HG03108 (cell line): ENCODE measurements around the gene CFAP46.
"Not testable (repeated sequence)": the region's sequence is repeated elsewhere in the genome, so short reads cannot be mapped to it uniquely, and the experiment has no call there.

Source experiments
- ATAC-seq: cut with Tn5 transposase; IDR thresholded peaks from one replicate; pipeline ENCODE4 v1.9.1; 2021; ENCODE audit warnings: moderate library complexity; ENCODE audit not compliant: unreplicated experiment

CFAP46 gene

DNA sequence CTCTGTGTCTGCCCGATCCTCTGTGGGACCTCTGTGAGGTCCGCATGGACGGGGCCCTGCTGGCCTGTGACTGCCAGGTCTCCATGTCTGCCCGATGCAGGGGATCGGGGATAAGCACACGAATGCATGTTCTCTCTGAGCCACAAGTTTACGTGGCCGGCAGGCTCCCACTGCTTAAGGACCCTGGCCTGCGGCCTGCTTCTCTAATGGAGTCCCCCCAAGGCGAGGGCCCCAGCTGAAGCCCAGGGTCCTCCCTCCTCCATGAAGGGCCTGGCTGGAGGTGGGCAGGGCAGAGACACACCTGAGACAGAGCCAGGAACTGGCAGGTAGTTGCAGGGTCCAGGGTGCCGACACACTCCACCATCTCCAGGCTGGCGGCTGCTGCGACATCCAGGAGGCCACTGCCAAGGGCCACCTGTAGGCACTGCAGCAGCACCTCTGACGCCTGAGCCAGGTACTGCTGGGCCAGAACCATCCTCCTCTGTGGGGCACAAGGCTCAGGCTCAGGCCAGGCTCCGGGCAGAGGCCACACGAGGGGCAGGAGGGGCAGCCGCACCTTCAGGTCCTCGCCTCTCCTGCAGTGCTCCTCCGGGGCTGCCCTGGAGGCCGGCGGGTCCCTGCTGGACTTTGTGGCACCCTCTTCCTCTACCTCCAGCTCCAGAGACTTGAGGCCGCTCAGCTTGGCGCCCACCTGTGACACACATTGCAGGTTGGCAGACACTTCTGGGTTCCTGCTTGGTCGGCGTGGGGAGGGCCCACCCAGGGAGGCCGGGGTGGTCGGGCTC is 95.5 kb downstream of the CFAP46 start:
- ATAC-seq: no peak

DNA sequence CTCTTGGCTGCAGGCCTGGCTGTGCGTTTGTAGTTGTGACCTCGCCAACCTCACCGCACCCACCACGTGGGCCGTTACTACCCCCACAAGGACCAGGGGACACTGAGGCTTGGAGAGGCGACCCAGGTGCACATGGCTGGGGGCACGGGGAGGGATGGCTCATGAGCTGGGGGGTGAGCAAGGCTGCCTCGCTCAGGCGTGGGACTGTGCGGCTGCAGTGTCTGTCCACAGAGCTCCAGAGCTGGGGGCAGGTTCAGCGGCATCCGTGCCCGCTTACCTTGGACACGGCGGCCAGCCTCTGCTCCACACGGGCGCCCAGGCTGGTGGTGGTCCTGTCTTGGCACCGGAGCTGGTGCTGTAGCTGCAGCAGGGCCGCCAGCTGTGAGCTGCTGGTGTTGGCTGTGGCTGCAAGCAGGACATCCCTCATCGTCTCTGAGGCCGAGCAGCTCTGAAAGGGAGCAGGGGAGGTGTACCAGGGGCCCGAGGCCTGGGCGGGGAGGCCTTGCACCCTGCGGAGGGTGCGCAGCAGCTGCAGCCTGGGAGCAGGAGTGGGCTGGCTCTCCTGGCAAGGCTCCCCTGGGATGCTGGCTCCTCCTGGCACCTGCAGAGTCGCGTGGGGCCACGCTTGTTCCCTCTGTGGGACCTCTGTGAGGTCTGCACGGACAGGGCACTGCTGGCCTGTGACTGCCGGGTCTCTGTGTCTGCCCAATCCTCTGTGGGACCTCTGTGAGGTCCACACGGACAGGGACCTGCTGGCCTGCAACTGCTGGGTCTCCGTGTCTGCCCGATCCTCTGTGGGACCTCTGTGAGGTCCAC is 96.4 kb downstream of the CFAP46 start:
- no peak for ATAC-seq

DNA sequence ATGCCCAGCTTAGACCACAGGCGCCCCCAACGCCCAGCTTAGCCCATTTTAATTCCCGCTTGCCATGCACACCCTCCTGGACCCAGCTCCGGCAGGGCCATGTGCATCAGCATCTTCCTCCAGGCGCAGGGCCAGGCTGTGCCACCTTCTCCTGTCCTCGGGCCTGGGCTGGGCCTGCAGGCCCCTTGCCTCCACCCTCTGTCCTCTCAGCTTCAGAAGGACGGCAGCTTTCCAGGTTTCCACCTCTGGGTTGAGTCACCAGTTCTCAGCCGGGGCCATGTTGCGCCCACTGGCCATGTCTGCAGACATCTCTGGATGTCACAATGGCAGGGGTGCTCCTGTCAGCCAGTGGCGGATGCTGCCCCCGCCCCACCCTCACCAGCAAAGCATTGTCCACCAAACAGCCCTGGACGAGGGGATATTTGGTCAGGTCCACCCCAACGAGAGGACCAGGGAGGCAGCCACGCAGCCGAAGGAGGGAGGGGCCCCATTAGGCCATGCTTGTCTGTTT is 97.3 kb downstream of the CFAP46 start:
- ATAC-seq: no peak

DNA sequence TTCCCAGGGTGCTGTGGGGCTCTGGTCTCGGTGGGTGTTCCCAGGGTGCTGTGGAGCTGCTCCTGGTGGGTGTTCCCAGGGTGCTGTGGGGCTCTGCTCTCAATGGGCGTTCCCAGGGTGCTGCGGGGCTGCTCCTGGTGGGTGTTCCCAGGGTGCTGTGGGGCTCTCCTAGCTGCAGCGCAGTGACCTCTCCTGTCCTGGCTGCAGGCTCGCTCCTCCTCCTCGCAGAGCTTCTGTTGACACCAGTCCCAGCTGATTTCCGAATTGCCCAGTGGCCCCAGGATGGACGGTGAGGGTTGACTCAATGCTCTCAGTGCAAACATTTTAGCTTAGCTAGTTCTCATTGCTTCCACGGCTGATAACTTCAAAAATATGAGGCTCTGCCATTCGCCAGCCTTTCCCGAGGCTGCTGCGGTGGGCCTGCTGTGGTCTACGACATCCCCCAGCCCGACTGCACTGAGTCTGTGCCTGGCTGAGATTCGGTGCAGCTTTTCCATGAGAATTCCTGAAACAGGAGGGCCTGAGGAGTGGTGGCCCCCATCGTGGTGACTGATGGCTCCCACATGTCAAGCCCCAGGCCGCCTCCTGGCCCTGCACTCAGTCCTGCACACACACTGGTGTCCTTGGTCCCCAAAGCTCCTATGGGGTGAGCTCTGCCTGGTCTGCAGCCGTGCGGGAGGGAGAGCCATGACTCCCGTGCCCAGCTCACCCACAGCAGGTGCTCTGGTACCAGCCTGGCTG is 98.1 kb downstream of the CFAP46 start:
- ATAC-seq: no peak

DNA sequence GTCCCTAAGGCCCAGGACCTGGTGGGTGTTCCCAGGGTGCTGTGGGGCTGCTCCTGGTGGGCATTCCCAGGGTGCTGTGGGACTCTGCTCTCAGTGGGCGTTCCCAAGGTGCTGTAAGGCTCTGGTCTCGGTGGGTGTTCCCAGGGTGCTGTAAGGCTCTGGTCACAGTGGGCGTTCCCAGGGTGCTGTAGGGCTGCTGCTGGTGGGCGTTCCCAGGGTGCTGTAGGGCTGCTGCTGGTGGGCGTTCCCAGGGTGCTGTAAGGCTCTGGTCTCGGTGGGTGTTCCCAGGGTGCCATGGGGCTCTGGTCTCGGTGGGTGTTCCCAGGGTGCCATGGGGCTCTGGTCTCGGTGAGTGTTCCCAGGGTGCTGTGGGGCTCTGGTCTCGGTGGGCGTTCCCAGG is 99.1 kb downstream of the CFAP46 start:
- ATAC-seq: not testable (repeated sequence)

DNA sequence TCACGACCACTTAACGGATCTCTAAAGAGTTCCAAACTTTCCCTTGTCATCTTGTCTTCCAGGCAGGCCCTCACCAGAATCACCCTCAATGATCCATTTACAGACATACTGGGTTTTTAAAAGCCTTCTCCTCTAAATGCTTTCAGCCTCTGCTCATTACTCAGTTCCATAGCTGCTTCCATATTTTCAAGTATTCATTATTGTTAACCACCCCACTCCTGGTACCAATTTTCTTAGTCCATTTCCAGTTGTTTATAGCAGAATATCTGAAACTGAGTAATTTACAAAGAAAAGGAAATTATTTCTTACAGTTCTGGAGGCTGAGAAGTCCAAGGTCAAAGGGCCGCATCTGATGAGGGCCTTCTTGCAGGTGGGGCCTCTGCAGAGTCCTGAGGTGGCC is 100.0 kb downstream of the CFAP46 start:
- no peak for ATAC-seq

DNA sequence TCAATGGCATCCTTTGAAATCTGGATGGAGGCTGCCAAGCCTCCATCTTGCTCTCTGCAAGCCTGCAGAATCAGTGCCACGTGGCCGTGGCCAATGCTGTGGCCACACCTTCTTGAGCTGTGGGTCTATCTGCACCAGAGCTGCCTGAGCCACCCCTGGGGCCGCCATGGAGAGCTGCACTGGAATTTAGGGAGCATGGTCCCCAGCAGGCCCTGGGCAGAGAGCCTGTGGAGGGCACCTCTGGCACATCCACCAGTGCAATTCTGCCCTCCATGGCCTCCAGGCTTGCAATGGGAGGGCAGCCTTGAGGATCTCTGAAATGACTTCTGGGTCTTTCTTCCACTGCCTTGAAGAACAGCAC is 100.8 kb downstream of the CFAP46 start:
- no peak for ATAC-seq

DNA sequence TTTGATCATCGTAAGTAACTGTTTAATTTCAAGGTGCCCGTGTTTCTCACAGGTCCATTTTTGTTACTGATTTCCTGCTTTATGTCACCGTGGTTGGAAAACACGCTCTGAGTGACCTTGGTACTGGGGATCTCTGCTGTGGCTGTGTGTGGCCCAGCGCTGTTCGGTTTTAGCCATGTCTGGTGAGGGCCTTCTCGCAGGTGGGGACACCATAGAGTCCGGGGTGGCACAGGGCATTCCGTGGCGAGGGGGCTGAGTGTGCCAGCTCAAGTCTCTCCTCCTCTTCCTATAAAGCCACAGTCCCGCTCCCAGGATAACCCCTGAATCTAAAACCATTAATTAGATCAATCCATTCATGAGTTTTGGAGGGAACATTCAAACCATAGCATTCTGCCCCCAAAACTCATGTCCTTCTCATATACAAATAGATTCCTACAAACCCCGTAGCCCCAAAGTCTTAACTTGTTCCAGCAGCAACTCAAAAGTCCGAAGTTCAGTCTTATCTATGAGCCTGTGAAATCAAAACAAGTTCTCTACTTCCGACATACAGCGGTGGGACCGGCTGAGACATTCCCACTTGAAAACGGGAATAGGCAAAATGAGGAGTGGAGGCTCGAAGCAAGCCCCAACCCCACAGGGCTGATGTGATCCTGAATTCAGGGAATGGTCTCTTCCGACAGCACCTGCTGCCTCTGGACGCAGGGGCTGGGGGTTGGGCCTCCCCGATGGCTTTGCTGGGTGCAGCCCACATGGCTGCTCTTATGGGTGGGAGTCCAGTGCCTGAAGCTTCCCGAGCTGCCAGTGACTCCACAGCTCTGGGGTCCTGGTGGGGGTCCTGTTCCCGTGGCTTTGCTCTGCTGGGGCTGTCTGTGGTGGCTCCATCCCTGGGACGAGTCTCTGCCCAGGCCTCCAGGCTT is 101.4 kb downstream of the CFAP46 start:
- ATAC-seq: no peak

DNA sequence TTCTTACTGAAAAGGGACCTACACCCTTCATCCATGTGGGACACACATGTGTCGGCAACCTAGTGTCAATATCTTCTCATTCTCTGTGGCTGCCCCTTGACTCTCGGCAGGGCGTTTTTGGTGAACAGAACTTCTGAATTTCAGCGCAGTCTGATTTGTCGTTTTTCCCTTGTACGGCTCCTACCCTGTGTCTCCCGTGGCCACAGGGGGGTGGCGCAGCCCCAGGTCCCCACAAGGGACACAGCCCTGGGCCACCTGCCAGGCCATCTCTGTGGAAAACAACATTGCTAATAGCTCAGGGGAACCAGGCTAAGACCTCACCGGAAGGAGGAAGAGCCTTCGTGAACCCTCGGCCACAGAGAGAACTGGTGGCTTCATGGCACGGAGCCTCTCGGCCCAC is 103.3 kb downstream of the CFAP46 start:
- no peak for ATAC-seq

DNA sequence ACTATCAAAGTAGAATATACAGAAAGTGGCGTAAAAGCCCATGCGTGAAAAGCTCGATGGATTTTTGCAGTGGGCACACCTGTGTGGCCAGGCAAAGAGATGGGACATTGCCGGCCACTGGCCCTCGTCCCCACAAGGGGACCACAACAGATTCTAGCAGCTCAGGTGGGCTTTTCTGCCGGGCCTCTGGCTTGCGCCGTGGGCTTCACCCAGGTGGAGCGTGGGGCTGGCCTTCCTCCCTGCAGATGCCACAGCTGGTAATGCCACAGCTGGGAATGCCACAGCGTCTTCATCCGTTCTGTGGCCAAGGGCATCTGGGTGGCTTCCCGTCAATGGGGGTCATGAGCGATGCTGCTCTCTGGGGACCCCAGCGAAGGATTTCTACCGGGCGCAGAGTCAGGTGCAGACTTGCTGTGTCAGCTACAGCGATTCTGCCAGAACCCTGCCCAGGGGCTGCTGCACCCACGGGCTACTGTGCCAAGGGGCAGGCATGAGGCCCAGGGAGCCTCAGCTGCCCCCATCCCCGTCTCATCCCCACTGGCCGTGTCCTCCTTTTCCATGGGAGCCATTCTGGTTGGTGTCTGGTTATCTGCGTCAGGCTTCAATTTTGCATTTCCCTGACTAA is 103.9 kb downstream of the CFAP46 start:
- no peak for ATAC-seq

DNA sequence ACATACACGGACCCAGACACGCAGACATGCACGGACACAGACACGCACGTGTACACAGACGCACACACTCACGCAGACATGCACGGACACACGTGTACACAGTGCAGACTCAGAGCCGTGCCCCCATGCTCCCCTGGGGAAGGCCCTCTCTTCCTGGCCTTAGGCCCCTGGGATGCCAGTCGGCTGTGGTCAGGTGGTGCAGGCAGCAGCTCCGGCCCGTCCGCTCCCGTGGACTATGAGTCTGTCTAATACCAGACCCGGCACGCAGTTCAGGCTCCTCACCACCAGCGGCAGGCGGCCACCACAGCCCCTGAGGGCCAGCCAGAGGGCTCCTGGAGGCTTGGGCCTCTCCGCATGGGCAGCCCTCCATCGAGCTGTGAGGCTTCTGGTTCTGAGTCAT is 104.5 kb downstream of the CFAP46 start:
- no peak for ATAC-seq

DNA sequence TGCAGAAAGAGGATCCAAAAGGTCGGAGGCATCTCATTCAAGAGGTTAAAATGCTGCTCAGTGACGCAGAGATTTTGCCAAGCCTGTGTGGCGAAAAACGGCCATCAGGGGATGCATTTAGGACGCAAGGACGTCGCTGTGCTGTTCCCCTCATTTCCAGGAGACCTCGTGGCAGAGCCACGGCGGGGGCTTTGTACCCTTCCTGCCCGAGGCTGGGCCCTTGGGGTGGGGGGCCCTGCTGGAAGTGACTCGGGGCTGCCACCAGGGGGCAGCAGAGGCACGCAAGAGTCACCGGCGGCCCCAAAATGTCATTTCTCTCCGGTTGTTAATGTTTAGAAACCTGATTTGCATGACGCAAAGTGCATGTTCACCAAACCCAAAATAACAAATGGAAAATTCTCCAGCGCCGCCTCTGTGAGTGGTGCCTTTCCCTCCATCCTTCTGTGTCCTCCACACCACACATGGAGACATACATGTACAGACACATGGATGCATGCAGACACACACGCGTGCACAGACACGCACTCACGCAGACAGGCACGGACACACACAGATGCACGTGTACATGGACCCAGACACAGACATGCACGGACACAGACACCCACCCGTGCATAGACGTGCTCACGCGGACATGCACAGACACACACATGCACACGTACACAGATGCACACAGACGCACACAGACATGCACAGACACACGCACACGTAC is 105.4 kb downstream of the CFAP46 start:
- no peak for ATAC-seq

DNA sequence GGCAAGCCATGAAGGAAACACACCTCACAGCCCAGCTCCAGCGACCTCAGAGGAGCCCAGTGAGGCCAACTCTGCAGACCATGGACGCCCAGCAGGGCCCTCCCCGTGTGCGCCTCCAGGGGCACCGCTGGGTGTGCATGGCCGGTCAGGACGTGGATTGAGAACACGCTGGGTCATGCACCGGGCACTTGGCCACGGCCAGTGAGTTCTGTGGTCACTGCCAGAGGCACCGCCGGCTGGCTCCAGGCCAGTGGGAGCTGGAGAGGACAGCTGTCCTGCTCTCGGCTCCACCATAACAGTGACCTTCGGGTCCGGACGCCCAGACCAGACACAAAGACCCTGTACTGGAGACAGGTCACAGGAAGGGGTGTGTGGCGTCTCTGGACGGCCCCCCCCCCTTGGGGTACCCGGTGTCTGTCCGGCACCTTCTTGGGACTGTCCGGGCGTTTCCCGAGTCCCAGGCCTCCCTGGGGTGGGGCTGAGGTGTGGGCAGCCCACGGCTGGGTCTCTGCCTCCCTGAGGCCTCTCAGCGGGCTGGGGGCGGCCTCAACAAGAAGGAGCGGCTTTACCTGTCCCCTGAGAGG is 106.0 kb downstream of the CFAP46 start:
- no peak for ATAC-seq

DNA sequence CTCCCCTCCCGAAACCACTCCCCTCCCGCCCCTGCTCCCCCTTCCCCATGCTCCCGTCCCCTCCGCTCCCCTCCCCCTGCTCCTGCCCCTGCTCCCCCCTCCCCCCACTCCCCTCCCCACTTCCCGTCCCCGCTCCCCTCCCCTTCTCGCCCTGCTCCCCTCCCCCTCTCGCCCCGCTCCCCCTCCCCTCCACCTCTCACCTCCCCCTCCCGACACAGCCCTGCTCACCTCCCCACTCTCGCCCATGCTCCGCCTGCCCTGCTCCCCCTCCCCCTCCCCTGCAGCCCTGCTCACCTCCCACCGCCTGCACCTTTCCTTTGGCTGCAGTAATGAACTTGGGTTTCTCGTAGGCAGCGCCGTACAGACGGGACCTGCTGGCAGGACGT is 106.5 kb downstream of the CFAP46 start:
- no peak for ATAC-seq

DNA sequence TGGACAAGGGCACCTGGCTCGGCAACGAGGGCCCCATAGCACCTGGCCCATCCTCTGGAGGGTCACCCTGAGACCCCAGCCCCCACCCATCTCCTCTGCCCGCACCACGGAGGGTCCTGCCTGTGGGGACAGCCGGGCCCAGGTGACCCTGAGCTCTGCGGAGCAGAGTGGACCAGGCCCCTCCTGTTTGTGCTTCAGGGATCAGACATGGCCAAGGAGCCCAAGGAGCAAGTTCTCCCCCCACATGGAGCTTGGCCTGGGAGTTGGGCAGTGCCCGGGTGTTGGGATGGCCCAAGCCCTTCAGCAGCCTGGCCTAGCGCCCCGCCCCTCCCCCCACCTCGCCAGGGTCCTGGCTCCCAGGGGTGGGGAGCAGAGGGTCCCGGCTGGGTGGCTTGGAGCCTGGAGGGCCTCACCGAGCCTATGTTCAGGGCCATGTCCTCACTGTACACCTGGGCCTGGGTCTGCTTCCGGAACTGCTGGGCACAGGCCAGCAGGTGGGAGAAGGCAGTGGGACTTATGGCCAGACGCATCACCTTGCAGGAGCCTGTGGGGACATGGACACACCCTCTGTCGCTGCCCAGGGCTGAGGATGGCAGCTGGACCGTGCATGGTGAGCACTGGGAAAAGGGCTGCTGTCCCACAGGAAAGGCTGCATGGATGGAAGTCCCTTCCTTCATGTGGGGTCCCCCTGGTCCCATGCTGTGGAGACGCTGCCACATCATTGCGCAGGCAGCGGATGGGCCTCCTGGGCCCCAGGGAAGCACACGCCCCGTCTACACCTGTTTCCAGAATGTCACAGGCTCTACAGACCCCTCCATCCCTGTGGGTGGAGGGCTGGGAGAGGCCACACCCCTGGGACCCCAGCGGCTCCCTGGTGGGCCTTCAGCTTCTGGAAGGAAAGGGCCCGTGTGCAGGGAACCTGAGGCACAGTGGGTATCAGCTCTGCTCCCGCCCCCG is 107.2 kb downstream of the CFAP46 start:
- ATAC-seq: no peak

DNA sequence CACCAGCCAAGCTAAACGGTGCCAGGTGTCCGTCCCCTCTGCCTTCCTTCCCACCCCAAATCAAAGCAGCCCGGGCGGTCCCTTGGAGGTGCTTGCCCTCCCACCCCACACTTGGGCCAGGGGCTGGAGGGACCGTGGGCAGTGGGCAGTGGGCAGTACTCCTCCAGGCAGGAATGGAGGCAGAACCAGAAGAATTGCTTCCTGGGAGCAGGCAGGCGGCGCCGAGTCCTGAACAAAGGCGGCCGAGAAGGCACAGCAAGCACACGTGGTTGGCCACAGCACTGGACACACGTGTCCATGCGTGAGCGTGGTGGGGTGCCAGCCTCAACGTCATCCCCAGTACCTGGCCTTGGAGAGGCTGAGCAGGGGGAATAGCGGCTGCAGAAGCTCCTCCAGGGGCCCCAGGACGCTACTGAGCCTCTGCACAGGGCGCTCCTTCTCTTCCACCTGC is 108.0 kb downstream of the CFAP46 start:
- no peak for ATAC-seq

DNA sequence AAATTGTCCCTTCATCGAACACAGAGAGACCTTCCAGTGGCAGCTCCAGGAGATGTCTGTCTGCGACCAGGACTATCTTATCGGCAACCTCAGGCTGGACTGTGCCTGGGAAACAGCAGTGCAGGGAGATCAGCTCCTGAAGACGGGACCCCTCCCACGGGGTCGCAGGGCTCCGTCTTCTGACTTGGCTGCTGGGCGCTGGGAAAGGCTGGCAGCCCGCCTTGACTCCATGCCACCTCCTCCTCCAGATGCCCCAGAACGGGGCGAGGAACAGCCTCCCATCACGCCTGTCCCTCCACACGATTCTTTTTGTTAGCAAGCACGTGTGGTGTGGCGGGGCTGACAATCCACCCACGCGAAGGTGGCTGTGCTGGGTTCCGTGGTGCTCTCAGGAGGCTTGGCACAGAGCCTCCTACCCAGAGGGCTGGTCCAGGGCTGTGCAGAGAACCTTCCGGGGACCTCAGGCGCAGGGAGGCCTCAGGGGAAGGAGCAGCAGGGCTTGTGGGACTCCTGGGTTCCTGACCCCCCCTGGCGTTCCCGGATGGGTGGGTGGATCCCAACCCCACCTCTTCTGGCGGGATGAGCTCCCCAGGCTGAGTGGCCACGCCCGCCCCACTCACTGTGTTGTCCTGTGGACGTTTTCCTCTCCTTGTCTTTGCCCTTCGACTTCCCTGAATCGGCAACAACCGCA is 108.8 kb downstream of the CFAP46 start:
- ATAC-seq: no peak
